K562 (cell line): ENCODE data around the gene SLC9A1. TPM values are rescaled to one million over a fixed set of nuclear protein-coding genes. Genes with fewer than 3 reads are reported as not detected.

Experiments
- ASH1L ChIP-seq: fragments of 450-650 bp; IDR thresholded peaks from 2 replicates; pipeline ENCODE4 v1.6.1; 2018; ENCODE audit warnings: borderline replicate concordance, mild to moderate bottlenecking, low read depth; ENCODE audit not compliant: partially characterized antibody
- E4F1 ChIP-seq: fragments of 250-450 bp; sonication (Bioruptor Pico); IDR thresholded peaks from 2 replicates; pipeline ENCODE4 v1.5.0; 2021; ENCODE audit warnings: mild to moderate bottlenecking, borderline replicate concordance
- ELF2 ChIP-seq: fragments of 250-450 bp; sonication (Bioruptor Pico); IDR thresholded peaks from 2 replicates; pipeline ENCODE4 v1.5.0; 2021; ENCODE audit warnings: mild to moderate bottlenecking
- GABPB2 ChIP-seq: fragments of 250-450 bp; sonication (Bioruptor Pico); conservative IDR thresholded peaks from 2 replicates; pipeline ENCODE4 v1.5.1; 2021; ENCODE audit warnings: mild to moderate bottlenecking
- HES1 ChIP-seq: fragments of 450-650 bp; IDR thresholded peaks from 2 replicates; pipeline ENCODE4 v1.6.1; 2016; ENCODE audit warnings: low read depth, mild to moderate bottlenecking, moderate library complexity
- HEY1 ChIP-seq: fragments of 250-450 bp; sonication (Bioruptor Pico); IDR thresholded peaks from 2 replicates; pipeline ENCODE4 v1.5.0; 2020; ENCODE audit warnings: mild to moderate bottlenecking, moderate library complexity, borderline replicate concordance
- HMGXB4 ChIP-seq: sonication (generic); formaldehyde crosslinking; IDR thresholded peaks from 2 replicates; pipeline ENCODE4 v1.8.1; 2023; ENCODE audit warnings: mild to moderate bottlenecking, missing genetic modification reagents
- NFXL1 ChIP-seq: fragments of 450-650 bp; formaldehyde crosslinking; IDR thresholded peaks from 2 replicates; pipeline ENCODE4 v1.4.0; 2021; ENCODE audit warnings: mild to moderate bottlenecking
- POLR2H ChIP-seq: IDR thresholded peaks from 2 replicates; pipeline ENCODE4 v1.6.1; 2016; ENCODE audit warnings: missing genetic modification characterization, low read depth, mild to moderate bottlenecking, control low read depth, missing compliant biosample characterization, moderate library complexity
- RBBP5 ChIP-seq: fragments of 200-600 bp; sonication (generic); IDR thresholded peaks from 2 replicates; pipeline ENCODE4 v1.6.1; 2012; ENCODE audit warnings: borderline replicate concordance, mild to moderate bottlenecking, low read length, control low read depth, inconsistent platforms; ENCODE audit not compliant: insufficient read depth, poor library complexity, severe bottlenecking
- RNF2 ChIP-seq: sonication (generic); IDR thresholded peaks from 2 replicates; pipeline ENCODE4 v1.6.1; 2016
- SIN3B ChIP-seq: fragments of 450-650 bp; IDR thresholded peaks from 2 replicates; pipeline ENCODE4 v1.6.1; 2017; ENCODE audit warnings: low read depth, mild to moderate bottlenecking, moderate library complexity
- SP1 ChIP-seq: sonication (generic); formaldehyde crosslinking; IDR thresholded peaks from 2 replicates; pipeline ENCODE4 v1.8.1; 2022; ENCODE audit warnings: mild to moderate bottlenecking, missing genetic modification reagents
- ZC3H4 ChIP-seq: sonication (generic); formaldehyde crosslinking; IDR thresholded peaks from 2 replicates; pipeline ENCODE4 v1.9.0; 2021; ENCODE audit warnings: missing genetic modification reagents, borderline replicate concordance
- ZNF140 ChIP-seq: fragments of 250-450 bp; sonication (Bioruptor Pico); IDR thresholded peaks from 2 replicates; pipeline ENCODE4 v1.8.0; 2021; ENCODE audit warnings: moderate library complexity, mild to moderate bottlenecking, inconsistent platforms
- ZNF280A ChIP-seq: fragments of 450-650 bp; IDR thresholded peaks from 2 replicates; pipeline ENCODE4 v1.6.1; 2018; ENCODE audit warnings: mild to moderate bottlenecking, low read depth; ENCODE audit not compliant: partially characterized antibody
- ZNF583 ChIP-seq: fragments of 250-450 bp; sonication (Bioruptor Pico); IDR thresholded peaks from 2 replicates; pipeline ENCODE4 v1.4.0; 2020
- polyA plus RNA-seq, 8 experiments: library from polyadenylated mRNA; depleted of rRNA in 4 of 8; stranded (reverse) in 5 of 8; unstranded in 3 of 8; fragments of >200 nt; fragmentation: Nextera tagmentation in 2 of 8; fragmentation: Illumina TruSeq in 1 of 8; extraction: Ambion mirVana in 2 of 8; extraction: Trizol in 1 of 8; gene quantifications; 2 replicates each; pipeline versions ENCODE4 v1.2.1 to v1.2.3, GENCODE V29; 2011 to 2014; ENCODE audit warnings: inconsistent platforms in 1 of 8, missing spikeins in 1 of 8
- total RNA-seq, 7 experiments: library from RNA; depleted of rRNA in 6 of 7; stranded (reverse); fragments of >200 nt in 6 of 7; fragmentation: Illumina TruSeq in 2 of 7; extraction: Trizol in 2 of 7; gene quantifications; 2 replicates each; pipeline versions ENCODE4 v1.2.1 to v1.2.3, GENCODE V29; 2011 to 2021; ENCODE audit warnings: low replicate concordance in 1 of 7
- TF ChIP-seq, protein P1 (sequence below): fragments of 250-450 bp; sonication (Bioruptor Pico); IDR thresholded peaks from 2 replicates; pipeline ENCODE4 v1.9.0; 2021; ENCODE audit warnings: mild to moderate bottlenecking
- TF ChIP-seq, protein P2 (sequence below): fragments of 450-650 bp; IDR thresholded peaks from 2 replicates; pipeline ENCODE4 v1.7.0; 2016; ENCODE audit warnings: borderline replicate concordance

The SLC9A1 gene
- total and polyA plus RNA-seq, 9 of the 15 experiments (the other 6 are each of a cell fraction or from before 2014, with no cell fraction given) = 0.59 to 14.4 (median 2.0) TPM

GRCh38 chr1:27144920-27145661, 9.8 kb downstream of the SLC9A1 start (continued):
- TF ChIP-seq E4F1 (CRISPR knock-in tag) = no peak
- TF ChIP-seq SIN3B = no peak
- no peak for TF ChIP-seq ELF2 (CRISPR knock-in tag)
- TF ChIP-seq ZNF280A = peak; percentile 60
- TF ChIP-seq HEY1 (CRISPR knock-in tag) = no peak
- TF ChIP-seq ZNF140 (CRISPR knock-in tag) = no peak
- no peak for TF ChIP-seq ZNF583 (CRISPR knock-in tag)
- peak; percentile 41; the same call in 1 of the 2 replicates for TF ChIP-seq ZC3H4 (CRISPR knock-in tag)
- TF ChIP-seq NFXL1 = no peak
- TF ChIP-seq POLR2H = no peak
- TF ChIP-seq RNF2 = no peak
- TF ChIP-seq, protein P1, sequence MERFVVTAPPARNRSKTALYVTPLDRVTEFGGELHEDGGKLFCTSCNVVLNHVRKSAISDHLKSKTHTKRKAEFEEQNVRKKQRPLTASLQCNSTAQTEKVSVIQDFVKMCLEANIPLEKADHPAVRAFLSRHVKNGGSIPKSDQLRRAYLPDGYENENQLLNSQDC (CRISPR knock-in tag) = no peak
- TF ChIP-seq SP1 (CRISPR knock-in tag) = no peak
- TF ChIP-seq HES1 = no peak
- TF ChIP-seq HMGXB4 (CRISPR knock-in tag) = no peak
- no peak for TF ChIP-seq RBBP5
- no peak for TF ChIP-seq ASH1L
- no peak for TF ChIP-seq GABPB2
- TF ChIP-seq, protein P2, sequence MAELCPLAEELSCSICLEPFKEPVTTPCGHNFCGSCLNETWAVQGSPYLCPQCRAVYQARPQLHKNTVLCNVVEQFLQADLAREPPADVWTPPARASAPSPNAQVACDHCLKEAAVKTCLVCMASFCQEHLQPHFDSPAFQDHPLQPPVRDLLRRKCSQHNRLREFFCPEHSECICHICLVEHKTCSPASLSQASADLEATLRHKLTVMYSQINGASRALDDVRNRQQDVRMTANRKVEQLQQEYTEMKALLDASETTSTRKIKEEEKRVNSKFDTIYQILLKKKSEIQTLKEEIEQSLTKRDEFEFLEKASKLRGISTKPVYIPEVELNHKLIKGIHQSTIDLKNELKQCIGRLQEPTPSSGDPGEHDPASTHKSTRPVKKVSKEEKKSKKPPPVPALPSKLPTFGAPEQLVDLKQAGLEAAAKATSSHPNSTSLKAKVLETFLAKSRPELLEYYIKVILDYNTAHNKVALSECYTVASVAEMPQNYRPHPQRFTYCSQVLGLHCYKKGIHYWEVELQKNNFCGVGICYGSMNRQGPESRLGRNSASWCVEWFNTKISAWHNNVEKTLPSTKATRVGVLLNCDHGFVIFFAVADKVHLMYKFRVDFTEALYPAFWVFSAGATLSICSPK = no peak
